KMS-11 (cell line): ENCODE measurements around the gene TTC28.

Experiments
- H2AFZ ChIP-seq: fragments of 200-600 bp; sonication (generic); 2 replicates; pipeline ENCODE4 v1.6.1; 2016; ENCODE audit warnings: antibody characterized with exemption, mixed run types, low read depth
- H3K27ac ChIP-seq: fragments of 200-600 bp; sonication (generic); 2 replicates; pipeline ENCODE4 v1.6.1; 2016; ENCODE audit warnings: mild to moderate bottlenecking, mixed run types
- H3K27me3 ChIP-seq: fragments of 200-600 bp; sonication (generic); 2 replicates; pipeline ENCODE4 v1.6.1; 2017; ENCODE audit warnings: mild to moderate bottlenecking, low read depth, mixed run types, moderate library complexity; ENCODE audit not compliant: insufficient read depth
- H3K36me3 ChIP-seq: fragments of 200-600 bp; sonication (generic); 2 replicates; pipeline ENCODE4 v1.6.1; 2017; ENCODE audit warnings: mild to moderate bottlenecking, mixed run types; ENCODE audit not compliant: insufficient read depth
- H3K4me1 ChIP-seq: fragments of 200-600 bp; sonication (generic); 2 replicates; pipeline ENCODE4 v1.6.1; 2016; ENCODE audit warnings: mild to moderate bottlenecking, low read depth, mixed run types; ENCODE audit not compliant: poor library complexity, severe bottlenecking
- H3K4me2 ChIP-seq: fragments of 200-600 bp; sonication (generic); 2 replicates; pipeline ENCODE4 v1.7.0; 2016; ENCODE audit warnings: mild to moderate bottlenecking, mixed run types
- H3K4me3 ChIP-seq: fragments of 200-600 bp; sonication (generic); IDR thresholded peaks from 2 replicates; pipeline ENCODE4 v1.6.1; 2017; ENCODE audit warnings: low read depth, low read length, mixed read lengths; ENCODE audit not compliant: insufficient read depth
- H3K79me2 ChIP-seq: fragments of 200-600 bp; sonication (generic); 2 replicates; pipeline ENCODE4 v1.6.1; 2016; ENCODE audit warnings: low read depth, mixed run types; ENCODE audit not compliant: insufficient read depth
- H3K9ac ChIP-seq: fragments of 200-600 bp; sonication (generic); 2 replicates; pipeline ENCODE4 v1.6.1; 2016; ENCODE audit warnings: mild to moderate bottlenecking, mixed run types
- H4K20me1 ChIP-seq: fragments of 200-600 bp; sonication (generic); 2 replicates; pipeline ENCODE4 v1.6.1; 2016; ENCODE audit warnings: mild to moderate bottlenecking, mixed run types; ENCODE audit not compliant: insufficient read depth
- CTCF ChIP-seq: fragments of 200-600 bp; sonication (generic); conservative IDR thresholded peaks from 2 replicates; pipeline ENCODE4 v1.6.1; 2017; ENCODE audit warnings: low read depth, mild to moderate bottlenecking, antibody characterized with exemption, low read length, moderate library complexity, mixed read lengths

TTC28 gene

GRCh38 chr22:27980424-27981148, 699.1 kb downstream of the TTC28 start:
- no peaks in the 10 kb centered on the region for H3K27me3 ChIP-seq
- no peak overlapping the region for H3K4me2 ChIP-seq
- no peak overlapping the region for H3K9ac ChIP-seq
- no peak overlapping the region for H3K27ac ChIP-seq
- H4K20me1 ChIP-seq, result no peaks in the 10 kb centered on the region
- H2AFZ ChIP-seq, result no peak overlapping the region
- no peaks in the 10 kb centered on the region for H3K36me3 ChIP-seq
- H3K4me3 ChIP-seq, result no peak overlapping the region
- no peak for TF ChIP-seq CTCF
- H3K79me2 ChIP-seq, result no peaks in the 10 kb centered on the region
- H3K4me1 ChIP-seq, result no peaks in the 10 kb centered on the region

GRCh38 chr22:27978802-27979201, 700.8 kb downstream of the TTC28 start:
- no peak overlapping the region for H3K4me3 ChIP-seq
- no peak for TF ChIP-seq CTCF

GRCh38 chr22:27978317-27978716, 701.3 kb downstream of the TTC28 start:
- H4K20me1 ChIP-seq, result no peaks in the 10 kb centered on the region
- no peak overlapping the region for H3K27ac ChIP-seq
- H3K27me3 ChIP-seq, result no peaks in the 10 kb centered on the region
- no peak overlapping the region for H3K4me2 ChIP-seq
- H3K4me3 ChIP-seq, result no peak overlapping the region
- H2AFZ ChIP-seq, result no peak overlapping the region
- TF ChIP-seq CTCF, result no peak
- no peaks in the 10 kb centered on the region for H3K36me3 ChIP-seq
- no peak overlapping the region for H3K9ac ChIP-seq
- H3K79me2 ChIP-seq, result no peaks in the 10 kb centered on the region
- H3K4me1 ChIP-seq, result no peaks in the 10 kb centered on the region

More at GRCh38 chr22:27978802-27979201, 700.8 kb downstream of the TTC28 start:
- no peaks in the 10 kb centered on the region for H3K36me3 ChIP-seq
- H3K27ac ChIP-seq, result no peak overlapping the region
- no peaks in the 10 kb centered on the region for H3K4me1 ChIP-seq
- H3K9ac ChIP-seq, result no peak overlapping the region
- H2AFZ ChIP-seq, result no peak overlapping the region
- H3K79me2 ChIP-seq, result no peaks in the 10 kb centered on the region
- no peaks in the 10 kb centered on the region for H4K20me1 ChIP-seq
- H3K27me3 ChIP-seq, result no peaks in the 10 kb centered on the region
- no peak overlapping the region for H3K4me2 ChIP-seq

GRCh38 chr22:27976586-27976985, 703.1 kb downstream of the TTC28 start:
- Histone ChIP-seq H2AFZ (no peak overlapping the region), H3K9ac (no peak overlapping the region), H3K79me2 (no peaks in the 10 kb centered on the region), H3K4me3 (no peak overlapping the region), H3K4me1 (no peaks in the 10 kb centered on the region), H3K27ac (no peak overlapping the region), H3K4me2 (no peak overlapping the region), H4K20me1 (no peaks in the 10 kb centered on the region), H3K36me3 (no peaks in the 10 kb centered on the region), H3K27me3 (no peaks in the 10 kb centered on the region)
- no peak for TF ChIP-seq CTCF
